NCI-H748 (cell line): Measurements from ENCODE around the gene TNS3.

Experiments
- DNase-seq: peaks from one replicate; lab custom pipeline; 2025; ENCODE audit not compliant: unreplicated experiment; lab: John Stamatoyannopoulos, UW

TNS3 gene

DNA sequence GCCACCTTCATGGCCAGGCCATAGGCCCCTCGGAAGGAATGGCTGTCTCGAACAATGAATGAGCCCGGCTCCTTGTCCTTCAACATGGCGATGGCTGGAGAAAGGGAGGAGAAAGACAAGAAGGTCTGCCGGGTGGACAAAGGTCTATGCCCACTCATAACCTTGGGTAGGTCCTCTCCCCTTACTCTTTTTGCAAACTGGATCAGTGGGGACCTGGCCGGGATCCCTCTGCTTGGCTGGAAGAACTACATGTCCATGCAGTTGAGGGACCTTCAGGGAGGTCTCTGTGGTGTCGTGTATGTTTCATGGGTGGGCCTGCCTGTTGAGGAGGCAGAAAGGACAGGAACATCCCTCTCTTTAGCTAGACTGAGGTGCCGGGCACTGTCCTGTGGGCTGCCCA lies 284.8 kb downstream of the TNS3 start:
- DNase-seq: no peak

DNA sequence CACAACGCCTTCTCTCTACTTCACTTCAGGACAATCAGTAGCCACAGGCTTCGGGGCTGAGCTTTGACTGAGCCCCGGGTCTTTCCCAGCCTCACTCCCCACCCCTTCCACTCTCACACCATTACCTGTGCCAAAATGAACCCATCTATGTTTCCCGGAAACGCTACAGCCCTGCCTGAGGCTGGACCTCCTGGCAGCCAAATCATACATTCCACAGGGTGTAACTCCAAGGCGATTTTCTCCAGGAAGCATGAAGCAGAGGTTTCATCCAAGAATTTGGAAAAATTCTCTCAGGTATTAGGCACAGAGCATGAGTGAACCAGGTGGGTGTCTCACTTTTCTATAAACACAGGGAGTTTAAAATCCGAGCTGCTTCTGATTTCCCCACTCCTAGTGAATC lies 286.3 kb downstream of the TNS3 start:
- DNase-seq: no peak

- no peak for DNase-seq
Measured at GRCh38 chr7:47294556-47295222, 287.2 kb downstream of the TNS3 start.

- no peak for DNase-seq
Measured at GRCh38 chr7:47293884-47294555, 287.9 kb downstream of the TNS3 start.

- no peak for DNase-seq
Measured at GRCh38 chr7:47292832-47293309, 289.0 kb downstream of the TNS3 start.

DNA sequence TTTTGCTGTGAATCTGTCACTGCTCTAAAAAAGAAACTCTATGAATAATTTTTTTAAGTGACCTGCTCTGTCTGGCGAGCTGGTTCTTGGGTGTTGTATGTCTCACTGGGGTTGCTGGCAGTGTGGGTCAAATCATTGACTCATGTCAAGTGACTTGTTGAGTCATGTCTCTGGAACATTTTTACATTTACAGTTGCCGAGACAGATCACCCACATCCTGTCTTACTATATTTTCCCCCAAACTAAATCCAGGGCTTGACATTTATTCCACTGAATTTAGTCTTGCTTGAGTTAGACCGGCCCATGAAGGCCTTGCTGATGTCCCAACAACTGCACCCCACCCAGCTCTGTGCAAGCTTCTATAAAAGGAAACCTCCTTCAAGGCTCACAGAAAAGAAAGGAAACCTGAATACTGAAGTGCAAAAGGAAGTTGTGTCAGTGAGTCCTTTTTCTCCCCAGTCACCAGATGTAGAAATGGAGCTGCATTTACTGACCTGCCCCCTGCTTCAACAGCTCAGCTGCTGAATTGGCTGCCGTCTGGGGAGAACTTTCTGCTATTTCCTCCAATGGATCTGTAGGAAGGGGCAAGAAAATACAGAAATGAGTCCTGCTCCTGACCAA lies 290.3 kb downstream of the TNS3 start:
- DNase-seq: no peak

- no peak for DNase-seq
Measured at GRCh38 chr7:47290867-47291266, 291.0 kb downstream of the TNS3 start.

DNA sequence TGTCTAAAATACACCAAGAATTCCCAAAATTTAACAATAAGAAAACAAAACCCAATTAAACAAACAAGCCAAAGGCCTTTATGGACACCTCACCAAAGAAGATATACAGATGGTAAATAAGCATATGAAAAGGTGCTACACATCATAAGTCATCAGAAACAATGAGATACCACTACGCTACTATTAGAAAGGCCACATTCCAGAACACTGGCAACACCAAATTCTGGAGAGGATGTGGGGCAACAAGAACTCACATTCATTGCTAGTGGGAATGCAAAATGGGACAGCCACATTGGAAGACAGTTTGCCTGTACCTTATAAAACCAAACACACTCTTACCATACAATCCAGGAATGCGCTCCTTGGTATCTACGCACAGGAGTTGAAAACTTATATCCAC lies 291.4 kb downstream of the TNS3 start:
- DNase-seq: no peak

- no peak for DNase-seq
Measured at GRCh38 chr7:47288060-47288459, 293.9 kb downstream of the TNS3 start.

DNA sequence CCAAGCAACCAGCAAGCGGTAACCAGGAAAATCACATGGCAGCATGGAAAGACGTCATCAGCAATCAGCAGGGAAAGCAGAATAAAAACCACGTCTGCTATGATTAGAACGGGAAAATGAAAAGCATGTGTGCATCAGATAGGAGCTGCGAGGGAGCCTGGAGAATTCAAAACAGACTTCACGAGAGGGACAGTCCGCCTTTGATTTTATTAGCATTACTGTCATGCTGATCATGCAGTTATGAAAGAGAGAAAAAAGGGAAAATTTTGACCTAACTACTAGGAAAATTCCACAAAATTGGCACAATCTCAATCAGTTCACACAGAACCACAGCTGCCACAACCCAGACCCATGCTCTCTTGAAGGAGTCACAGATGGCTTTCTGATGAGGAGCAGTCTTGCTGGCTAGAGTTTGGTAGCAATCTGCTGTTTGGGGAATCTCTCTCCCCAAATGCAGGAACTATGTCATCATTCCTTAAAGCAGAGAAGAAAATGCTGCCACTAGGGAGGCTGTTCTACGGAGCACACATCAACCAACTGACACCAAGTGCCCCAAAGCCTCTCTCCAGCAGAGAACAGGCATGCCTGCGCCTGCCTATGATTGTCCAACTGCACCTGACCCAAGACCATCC lies 295.9 kb downstream of the TNS3 start:
- no peak for DNase-seq

DNA sequence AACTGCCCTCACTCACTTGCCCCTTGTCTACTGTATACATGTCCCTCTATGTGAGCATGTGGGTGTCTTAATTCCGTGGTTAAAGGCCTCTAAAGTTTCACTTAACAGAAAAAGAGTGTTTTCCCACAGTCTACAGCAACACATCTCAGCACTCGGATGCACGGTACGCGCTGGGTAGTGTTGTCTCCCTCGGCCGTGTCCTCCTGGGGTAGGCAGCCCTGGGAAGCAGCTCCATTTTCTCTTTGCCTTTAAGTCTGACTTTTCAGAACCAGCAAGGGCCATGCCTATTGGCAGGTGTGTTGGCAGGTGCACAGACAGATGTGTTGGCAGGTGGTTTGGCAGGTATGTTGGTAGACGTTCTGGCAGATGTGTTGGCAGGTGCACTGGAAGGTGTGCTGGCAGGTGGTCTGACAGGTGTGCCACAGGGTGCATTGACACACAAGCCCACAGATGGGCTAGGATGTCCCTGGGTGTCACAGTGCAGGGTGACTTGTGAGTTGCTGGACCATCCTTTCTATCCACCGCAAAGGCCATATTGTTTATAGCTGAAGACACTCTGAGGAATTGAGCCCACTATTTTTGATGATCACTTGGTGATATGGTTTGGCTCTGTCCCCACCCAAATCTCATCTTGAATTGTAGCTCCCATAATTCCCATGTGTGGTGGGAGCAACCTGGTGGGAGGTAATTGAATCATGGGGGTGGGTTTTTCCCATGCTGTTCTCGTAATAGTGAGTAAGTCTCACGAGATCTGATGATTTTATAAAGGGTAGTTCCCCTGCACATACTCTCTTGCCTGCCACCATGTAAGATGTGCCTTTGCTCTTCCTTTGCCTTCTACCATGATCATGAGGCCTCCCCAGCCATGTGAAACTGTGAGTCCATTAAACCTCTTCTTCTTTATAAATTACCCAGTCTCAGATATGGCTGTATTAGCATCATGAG lies 296.9 kb downstream of the TNS3 start:
- peak; percentile 14 for DNase-seq

GRCh38 chr7:47283497-47284131 lies 298.3 kb downstream of the TNS3 start:
- no peak for DNase-seq

- DNase-seq: no peak
Measured at GRCh38 chr7:47282790-47283496, 299.0 kb downstream of the TNS3 start.

DNA sequence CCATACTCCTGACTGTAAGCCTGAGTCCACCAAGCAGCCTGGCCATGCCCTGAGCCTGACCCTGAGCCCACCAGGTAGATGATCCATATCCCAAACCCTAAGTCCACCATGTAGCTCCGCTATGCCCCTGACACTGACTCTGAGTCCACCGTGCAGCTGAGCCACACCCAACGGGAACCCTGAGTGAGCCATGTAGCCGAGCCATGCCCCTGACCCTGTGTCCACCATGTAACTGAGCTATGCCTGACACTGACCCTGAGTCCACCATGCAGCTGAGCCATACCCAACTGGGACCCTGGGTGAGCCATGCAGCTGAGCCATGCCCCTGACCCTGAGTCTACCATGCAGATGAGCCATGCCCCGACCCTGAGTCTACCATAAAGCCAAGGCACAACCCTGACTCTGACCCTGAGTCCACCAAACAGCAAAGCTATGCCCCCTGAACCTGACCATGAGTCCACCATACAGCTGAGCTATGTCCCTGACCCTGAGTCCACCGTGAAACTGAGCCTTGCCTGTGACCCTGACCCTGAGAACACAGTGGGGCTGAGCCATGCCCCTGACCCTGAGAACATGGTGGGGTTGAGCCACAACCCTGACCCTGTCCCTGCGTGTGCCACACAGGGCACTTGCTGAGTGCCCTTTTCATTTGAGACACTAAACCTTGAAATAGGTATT lies 299.8 kb downstream of the TNS3 start:
- DNase-seq: no peak

- DNase-seq: no peak
Measured at GRCh38 chr7:47281161-47281560, 300.8 kb downstream of the TNS3 start.

GRCh38 chr7:47280114-47280513 lies 301.8 kb downstream of the TNS3 start:
- no peak for DNase-seq

DNA sequence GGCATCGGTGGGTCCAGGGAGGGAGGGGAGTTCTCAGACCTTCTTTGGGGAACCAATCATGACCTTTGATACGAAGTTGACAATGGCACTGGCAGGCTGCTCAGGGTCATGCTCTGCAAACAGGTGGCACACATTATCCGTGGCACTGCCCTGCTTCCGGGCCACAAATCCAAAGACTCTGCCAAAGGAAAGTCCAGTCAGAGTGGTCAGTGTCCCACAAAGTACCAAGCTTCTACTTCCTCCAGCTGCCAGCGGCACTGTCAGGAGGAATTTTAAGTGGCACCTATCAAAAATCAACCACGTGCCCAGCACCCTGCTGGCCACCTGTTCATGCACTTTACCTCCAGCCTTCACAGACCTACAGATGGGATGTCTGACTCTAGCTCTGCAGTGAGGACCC lies 303.9 kb downstream of the TNS3 start:
- DNase-seq: no peak

DNA sequence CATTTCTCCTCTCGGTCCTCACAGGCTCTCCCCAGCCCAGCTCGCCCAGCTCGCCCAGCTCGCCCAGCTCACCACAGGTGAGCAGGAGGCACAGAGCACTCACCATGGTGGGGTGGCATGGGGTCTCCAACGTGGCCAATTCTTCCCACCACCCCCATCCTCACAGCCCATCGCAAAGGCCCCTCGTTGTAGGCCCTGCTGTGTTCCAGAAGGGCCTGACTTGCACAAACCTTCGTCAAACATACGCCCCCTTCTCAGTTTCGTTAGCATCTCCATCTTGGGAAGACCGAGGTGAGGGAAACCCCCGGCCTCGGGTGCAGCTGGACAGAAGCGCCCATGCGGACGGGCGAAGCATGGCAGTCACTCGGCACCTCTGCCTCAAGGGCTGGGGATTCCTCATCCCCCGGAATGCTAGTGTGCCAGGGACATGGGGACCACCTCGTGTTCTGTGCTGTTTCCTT lies 304.6 kb downstream of the TNS3 start:
- DNase-seq: no peak
